ENCODE measurements around the gene SEMA6A. TPM values are rescaled to one million over a fixed set of nuclear protein-coding genes. Genes with fewer than 3 reads are reported as not detected.

The SEMA6A gene
- total RNA-seq, 4 donors from 2014 or later: 22.4 to 118 (median 48.7) TPM

DNA sequence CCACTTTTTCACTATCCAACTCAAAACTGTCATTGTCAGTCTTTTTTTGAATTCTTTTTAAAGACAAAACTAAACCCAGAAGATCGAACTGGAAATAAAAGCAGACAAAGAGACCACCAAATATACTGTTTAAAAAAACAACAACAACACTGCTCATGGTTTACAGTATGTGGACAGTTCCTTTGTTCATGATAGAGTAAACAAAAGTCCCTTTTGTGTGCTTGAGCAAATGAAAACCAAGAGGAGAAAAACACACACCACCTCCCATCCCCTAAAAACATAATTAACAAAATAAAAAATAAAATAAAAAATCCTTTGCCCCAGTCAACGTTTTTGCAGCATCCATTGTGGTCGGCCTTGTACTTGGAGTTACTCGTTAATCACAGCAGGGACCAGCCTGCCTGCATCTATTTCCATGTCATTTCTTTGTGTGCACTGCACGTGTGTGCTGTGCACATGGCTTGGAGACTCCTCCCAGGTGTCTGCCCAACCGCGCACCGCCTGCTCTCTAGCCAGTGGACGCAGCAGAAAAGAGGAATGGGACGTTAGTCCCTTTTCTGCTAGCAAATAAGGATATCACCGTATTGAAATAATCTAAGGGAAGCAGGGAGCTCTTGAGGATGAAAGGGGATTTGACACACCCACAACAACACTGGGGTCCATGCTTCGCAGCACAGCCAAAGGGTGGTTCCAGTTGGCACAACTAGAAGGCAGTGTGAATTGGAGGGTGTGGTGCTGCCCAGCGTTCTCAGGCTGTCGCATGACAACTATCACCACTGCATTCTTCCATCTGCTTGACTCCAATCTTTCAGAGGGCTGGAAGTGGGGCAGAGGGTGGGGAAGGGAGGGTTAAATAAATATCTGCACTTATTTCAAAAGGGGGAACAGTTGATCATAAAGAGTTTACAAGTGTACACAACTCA is 130.0 kb downstream of the SEMA6A start:
- Histone ChIP-seq H3K27me3 (no peaks in the 10 kb centered on the region), H3K9me3 (no peaks in the 10 kb centered on the region), H3K4me1 (no peaks in the 10 kb centered on the region), H3K36me3 (no peaks in the 10 kb centered on the region), H3K27ac (no peak overlapping the region), H3K4me3 (no peak overlapping the region)
- DNase-seq: no peak
- TF ChIP-seq POLR2A (IDR thresholded peaks at IDR 0.05): no peak
- TF ChIP-seq, protein P1, sequence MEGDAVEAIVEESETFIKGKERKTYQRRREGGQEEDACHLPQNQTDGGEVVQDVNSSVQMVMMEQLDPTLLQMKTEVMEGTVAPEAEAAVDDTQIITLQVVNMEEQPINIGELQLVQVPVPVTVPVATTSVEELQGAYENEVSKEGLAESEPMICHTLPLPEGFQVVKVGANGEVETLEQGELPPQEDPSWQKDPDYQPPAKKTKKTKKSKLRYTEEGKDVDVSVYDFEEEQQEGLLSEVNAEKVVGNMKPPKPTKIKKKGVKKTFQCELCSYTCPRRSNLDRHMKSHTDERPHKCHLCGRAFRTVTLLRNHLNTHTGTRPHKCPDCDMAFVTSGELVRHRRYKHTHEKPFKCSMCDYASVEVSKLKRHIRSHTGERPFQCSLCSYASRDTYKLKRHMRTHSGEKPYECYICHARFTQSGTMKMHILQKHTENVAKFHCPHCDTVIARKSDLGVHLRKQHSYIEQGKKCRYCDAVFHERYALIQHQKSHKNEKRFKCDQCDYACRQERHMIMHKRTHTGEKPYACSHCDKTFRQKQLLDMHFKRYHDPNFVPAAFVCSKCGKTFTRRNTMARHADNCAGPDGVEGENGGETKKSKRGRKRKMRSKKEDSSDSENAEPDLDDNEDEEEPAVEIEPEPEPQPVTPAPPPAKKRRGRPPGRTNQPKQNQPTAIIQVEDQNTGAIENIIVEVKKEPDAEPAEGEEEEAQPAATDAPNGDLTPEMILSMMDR (IDR thresholded peaks at IDR 0.05): no peak
- intact Hi-C loops (cut with DNase I; ENCODE audit: low total_unique reads): no loop called here

DNA sequence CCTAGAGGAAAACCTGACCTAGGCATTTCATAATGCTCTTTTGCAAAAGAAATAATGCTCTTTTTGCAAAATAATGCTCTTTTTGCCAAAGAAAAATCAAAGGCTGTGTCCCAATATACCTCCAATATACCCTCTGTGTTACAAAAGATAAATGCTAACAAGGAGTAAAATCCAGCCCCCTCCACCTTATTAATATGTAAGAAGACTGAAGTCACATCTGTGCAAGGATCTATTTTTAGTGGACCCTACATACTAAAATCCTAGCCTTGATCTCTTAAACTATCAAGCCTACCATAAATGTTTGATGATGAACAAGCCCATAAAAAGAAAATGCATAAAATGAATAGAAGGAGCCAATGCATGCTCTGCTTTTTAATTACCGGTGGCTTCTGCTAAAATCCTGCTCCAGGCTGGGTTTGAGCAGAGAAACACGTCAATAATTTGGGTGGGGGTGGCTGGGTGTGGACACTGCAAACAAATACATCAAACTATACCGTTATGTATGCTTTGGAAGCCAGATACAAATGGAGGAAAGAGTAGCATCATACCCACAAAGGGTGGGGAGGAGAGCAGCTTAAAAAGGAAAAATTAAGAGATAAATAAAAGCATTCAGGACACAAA is 131.6 kb downstream of the SEMA6A start:
- Histone ChIP-seq H3K4me1 (no peaks in the 10 kb centered on the region), H3K9me3 (no peaks in the 10 kb centered on the region), H3K27ac (no peak overlapping the region), H3K36me3 (no peaks in the 10 kb centered on the region), H3K27me3 (no peaks in the 10 kb centered on the region), H3K4me3 (no peak overlapping the region)
- no peak for DNase-seq
- intact Hi-C loops (cut with DNase I; ENCODE audit: low total_unique reads): no loop called here
- no peak for TF ChIP-seq POLR2A (IDR thresholded peaks at IDR 0.05)
- TF ChIP-seq, protein P1 (IDR thresholded peaks at IDR 0.05): no peak

DNA sequence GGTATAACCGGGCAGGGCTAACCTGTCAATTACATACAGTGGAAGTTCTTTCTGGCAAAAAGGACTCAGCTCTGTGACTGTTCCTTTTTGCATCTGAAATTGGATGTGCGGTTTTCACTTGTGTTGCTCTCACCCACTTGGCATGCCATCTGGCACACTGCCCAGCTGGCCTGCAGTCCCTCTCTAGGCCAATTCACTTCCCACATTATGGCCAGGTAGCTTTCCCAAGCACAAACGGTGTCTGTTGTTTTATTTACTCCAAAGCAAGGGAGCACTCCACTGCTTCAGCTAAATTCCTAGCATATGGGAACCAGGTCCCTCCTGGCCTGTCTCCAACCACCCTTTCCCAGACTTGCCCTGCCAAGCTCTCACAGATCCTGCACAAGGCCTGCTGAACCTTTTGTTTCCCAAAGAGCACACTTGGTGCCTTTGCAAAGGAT is 132.5 kb downstream of the SEMA6A start:
- H3K27ac ChIP-seq: no peak overlapping the region
- no peak for DNase-seq
- intact Hi-C loops (cut with DNase I; ENCODE audit: low total_unique reads): no loop called here
- H3K4me1 ChIP-seq: no peaks in the 10 kb centered on the region
- no peaks in the 10 kb centered on the region for H3K9me3 ChIP-seq
- no peaks in the 10 kb centered on the region for H3K27me3 ChIP-seq
- H3K36me3 ChIP-seq: no peaks in the 10 kb centered on the region
- TF ChIP-seq POLR2A (IDR thresholded peaks at IDR 0.05): no peak
- TF ChIP-seq, protein P1 (IDR thresholded peaks at IDR 0.05): no peak
- no peak overlapping the region for H3K4me3 ChIP-seq

DNA sequence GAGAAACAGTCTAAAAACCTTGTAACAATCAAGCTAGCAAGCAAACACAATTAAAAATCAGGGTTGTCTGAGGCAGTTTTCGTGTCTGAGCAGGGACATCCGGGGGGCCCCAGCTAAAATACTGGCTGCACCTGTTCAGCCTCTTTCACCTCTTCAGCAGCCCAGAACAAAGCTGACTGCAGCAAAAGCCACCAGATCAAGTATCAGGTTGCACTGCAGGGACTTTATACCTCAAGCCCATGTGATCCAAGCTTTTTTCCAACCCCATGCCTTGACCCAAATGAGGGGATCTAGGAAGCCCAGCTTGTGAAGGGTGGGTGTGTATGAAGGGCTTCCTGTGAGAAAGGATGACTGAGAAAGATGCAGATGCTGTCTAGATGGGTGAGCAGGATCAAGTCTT is 133.4 kb downstream of the SEMA6A start:
- Histone ChIP-seq H3K27ac (no peak overlapping the region), H3K36me3 (no peaks in the 10 kb centered on the region), H3K9me3 (no peaks in the 10 kb centered on the region), H3K27me3 (no peaks in the 10 kb centered on the region), H3K4me3 (no peak overlapping the region), H3K4me1 (no peaks in the 10 kb centered on the region)
- no peak for TF ChIP-seq POLR2A (IDR thresholded peaks at IDR 0.05)
- TF ChIP-seq, protein P1 (IDR thresholded peaks at IDR 0.05): no peak
- intact Hi-C loops (cut with DNase I; ENCODE audit: low total_unique reads): no loop called here
- no peak for DNase-seq

DNA sequence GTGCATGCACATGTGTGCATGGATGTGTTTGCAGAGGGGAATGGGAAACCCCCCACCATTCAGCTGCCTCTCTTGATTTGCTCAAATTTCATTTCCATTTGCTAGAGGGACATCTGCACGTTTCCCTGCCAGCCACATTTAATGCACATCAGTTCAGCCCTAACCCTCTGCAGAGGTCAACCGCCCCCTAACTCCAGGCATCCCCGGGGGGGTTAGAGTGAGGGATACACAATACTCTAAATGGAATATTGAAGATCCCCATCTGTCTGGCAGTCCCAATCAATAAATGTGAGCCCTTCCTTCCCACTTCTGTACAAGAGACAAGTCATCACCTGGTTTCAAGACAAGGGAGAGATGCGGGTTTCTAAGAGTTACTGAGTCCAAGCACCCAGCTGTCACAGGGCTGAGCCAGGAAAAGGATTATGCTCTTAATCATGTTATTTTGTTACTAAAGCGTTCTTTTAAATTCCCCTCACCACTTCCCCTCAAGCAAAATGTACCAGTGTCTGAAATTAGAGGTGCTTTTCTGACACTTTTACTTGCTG is 134.1 kb downstream of the SEMA6A start:
- TF ChIP-seq POLR2A (IDR thresholded peaks at IDR 0.05): no peak
- TF ChIP-seq, protein P1 (IDR thresholded peaks at IDR 0.05): no peak
- no peak overlapping the region for H3K27ac ChIP-seq
- no peaks in the 10 kb centered on the region for H3K4me1 ChIP-seq
- H3K4me3 ChIP-seq: no peak overlapping the region
- H3K27me3 ChIP-seq: no peaks in the 10 kb centered on the region
- H3K9me3 ChIP-seq: no peaks in the 10 kb centered on the region
- intact Hi-C loops (cut with DNase I; ENCODE audit: low total_unique reads): no loop called here
- no peaks in the 10 kb centered on the region for H3K36me3 ChIP-seq
- no peak for DNase-seq
